GM13977 (cell line): ENCODE results near the gene SREBF2.

ENCODE experiments used
- DNase-seq: peaks from one replicate; pipeline ENCODE4 v3.0.0; 2012; ENCODE audit warnings: low spot score
- CTCF ChIP-seq: IDR thresholded peaks from 2 replicates; pipeline ENCODE4 v1.5.1; 2012; ENCODE audit warnings: mild to moderate bottlenecking, control low read depth; ENCODE audit not compliant: insufficient read depth; ENCODE audit errors: extremely low read depth, missing control alignments
- in situ Hi-C: fragments of 300-500 bp; cut with MboI; formaldehyde crosslinking; loops from one replicate; pipeline ENCODE4 v1.12.0; 2022; ENCODE audit warnings: low sequenced_read_pairs, low pct_unique_long_range_greater_than_20kb, mixed read lengths, inconsistent platforms; ENCODE audit not compliant: unreplicated experiment

Gene SREBF2

GRCh38 chr22:41909310-41910049 is 76.6 kb downstream of the SREBF2 start:
- in situ Hi-C loops = no loop called here
- DNase-seq = no peak
- no peak for TF ChIP-seq CTCF

- no peak for TF ChIP-seq CTCF
- in situ Hi-C loops = no loop called here
- DNase-seq = peak; percentile 70
Observed at GRCh38 chr22:41910050-41911000, 77.4 kb downstream of the SREBF2 start.

GRCh38 chr22:41911001-41911611 is 78.2 kb downstream of the SREBF2 start:
- in situ Hi-C loops = no loop called here
- no peak for TF ChIP-seq CTCF
- DNase-seq = peak; percentile 61

GRCh38 chr22:41912338-41913039 is 79.6 kb downstream of the SREBF2 start:
- in situ Hi-C loops = no loop called here
- DNase-seq = no peak
- no peak for TF ChIP-seq CTCF

GRCh38 chr22:41913040-41913719 is 80.3 kb downstream of the SREBF2 start:
- no peak for DNase-seq
- in situ Hi-C loops = no loop called here
- TF ChIP-seq CTCF = no peak
